Activated CD4-positive, alpha-beta T cell treated with anti-CD3 and anti-CD28 coated beads, Interleukin-10, Interleukin-2, amounts not matched to agents 100 ng/mL and 50 ng/mL, durations not matched to agents 16 hours and 8 hours (primary cell): Measurements from ENCODE around the gene WASF3.

Experiments
- DNase-seq: peaks from one replicate; pipeline ENCODE4 v3.0.0-alpha.2; 2020

The WASF3 gene

GRCh38 chr13:26548205-26548765 is 9.2 kb upstream of the WASF3 start:
- no peak for DNase-seq

GRCh38 chr13:26549713-26550112 is 7.8 kb upstream of the WASF3 start:
- DNase-seq, result no peak

- no peak for DNase-seq
Observed at GRCh38 chr13:26551255-26551860, 6.1 kb upstream of the WASF3 start.

- DNase-seq, result no peak
Observed at GRCh38 chr13:26555413-26555812, 2.1 kb upstream of the WASF3 start.

GRCh38 chr13:26557051-26557392 is 461 bp upstream of the WASF3 start:
- DNase-seq, result no peak

- no peak for DNase-seq
Observed at GRCh38 chr13:26558074-26558805, 757 bp downstream of the WASF3 start.

GRCh38 chr13:26558987-26559386 is 1.5 kb downstream of the WASF3 start:
- DNase-seq, result no peak

- no peak for DNase-seq
Observed at GRCh38 chr13:26560456-26560855, 3.0 kb downstream of the WASF3 start.

- no peak for DNase-seq
Observed at GRCh38 chr13:26561067-26561466, 3.6 kb downstream of the WASF3 start.

GRCh38 chr13:26561651-26562511 is 4.4 kb downstream of the WASF3 start:
- DNase-seq, result no peak

GRCh38 chr13:26562512-26562890 is 5.0 kb downstream of the WASF3 start:
- DNase-seq, result no peak

GRCh38 chr13:26563713-26564112 is 6.2 kb downstream of the WASF3 start:
- DNase-seq, result no peak

GRCh38 chr13:26568132-26568815 is 10.8 kb downstream of the WASF3 start:
- no peak for DNase-seq

- DNase-seq, result no peak
Observed at GRCh38 chr13:26571518-26571917, 14.0 kb downstream of the WASF3 start.

- DNase-seq, result no peak
Observed at GRCh38 chr13:26575244-26575643, 17.8 kb downstream of the WASF3 start.

- no peak for DNase-seq
Observed at GRCh38 chr13:26579580-26579979, 22.1 kb downstream of the WASF3 start.

GRCh38 chr13:26583662-26584061 is 26.2 kb downstream of the WASF3 start:
- no peak for DNase-seq

- DNase-seq, result no peak
Observed at GRCh38 chr13:26584713-26585112, 27.2 kb downstream of the WASF3 start.

- DNase-seq, result no peak
Observed at GRCh38 chr13:26585136-26585535, 27.7 kb downstream of the WASF3 start.

- DNase-seq, result no peak
Observed at GRCh38 chr13:26587251-26587650, 29.8 kb downstream of the WASF3 start.

GRCh38 chr13:26589226-26589625 is 31.7 kb downstream of the WASF3 start:
- DNase-seq, result no peak

GRCh38 chr13:26589754-26590153 is 32.3 kb downstream of the WASF3 start:
- DNase-seq, result no peak

- no peak for DNase-seq
Observed at GRCh38 chr13:26590379-26590778, 32.9 kb downstream of the WASF3 start.
